GM23248 (cell line): ENCODE data around the gene CTSD. TPM values are rescaled to one million over a fixed set of nuclear protein-coding genes. Genes with fewer than 3 reads are reported as not detected.

Experiments
- DNase-seq: peaks from one replicate; pipeline ENCODE4 v3.0.0-alpha.2; 2015
- H2AFZ ChIP-seq: fragments of 200-600 bp; sonication (generic); 2 replicates; pipeline ENCODE4 v1.6.1; 2016; ENCODE audit warnings: antibody characterized with exemption
- H3F3A ChIP-seq: fragments of 200-600 bp; sonication (generic); 2 replicates; pipeline ENCODE4 v1.6.1; 2016; ENCODE audit warnings: mild to moderate bottlenecking, antibody characterized with exemption, mixed run types; ENCODE audit not compliant: insufficient read depth
- H3K27ac ChIP-seq: fragments of 200-600 bp; sonication (generic); 2 replicates; pipeline ENCODE4 v1.5.1; 2016; ENCODE audit warnings: mild to moderate bottlenecking
- H3K27me3 ChIP-seq: fragments of 200-600 bp; sonication (generic); replicated peaks from 2 replicates; pipeline ENCODE4 v1.6.1; 2016; ENCODE audit warnings: mild to moderate bottlenecking; ENCODE audit not compliant: insufficient read depth
- H3K36me3 ChIP-seq: fragments of 200-600 bp; sonication (generic); 2 replicates; pipeline ENCODE4 v1.6.1; 2016; ENCODE audit warnings: low read depth, mild to moderate bottlenecking
- H3K4me1 ChIP-seq: fragments of 200-600 bp; sonication (generic); 2 replicates; pipeline ENCODE4 v1.6.1; 2016; ENCODE audit warnings: mild to moderate bottlenecking; ENCODE audit not compliant: insufficient read depth
- H3K4me2 ChIP-seq: fragments of 200-600 bp; sonication (generic); one replicate; pipeline ENCODE4 v1.6.1; 2016; ENCODE audit warnings: mild to moderate bottlenecking; ENCODE audit not compliant: unreplicated experiment
- H3K4me3 ChIP-seq: fragments of 200-600 bp; sonication (generic); 2 replicates; pipeline ENCODE4 v1.5.1; 2016; ENCODE audit warnings: mild to moderate bottlenecking
- H3K79me2 ChIP-seq: fragments of 200-600 bp; sonication (generic); 2 replicates; pipeline ENCODE4 v1.6.1; 2016; ENCODE audit warnings: mild to moderate bottlenecking; ENCODE audit not compliant: insufficient read depth
- H3K9ac ChIP-seq: fragments of 200-600 bp; sonication (generic); 2 replicates; pipeline ENCODE4 v1.6.1; 2016; ENCODE audit warnings: mild to moderate bottlenecking
- H3K9me2 ChIP-seq: fragments of 200-600 bp; sonication (generic); 2 replicates; pipeline ENCODE4 v1.6.1; 2016; ENCODE audit warnings: mixed run types, mild to moderate bottlenecking, moderate library complexity; ENCODE audit not compliant: insufficient read depth
- H3K9me3 ChIP-seq: fragments of 200-600 bp; sonication (generic); one replicate; pipeline ENCODE4 v1.6.1; 2017; ENCODE audit warnings: low read depth
- H4K20me1 ChIP-seq: fragments of 200-600 bp; sonication (generic); 2 replicates; pipeline ENCODE4 v1.6.0; 2016; ENCODE audit not compliant: insufficient read depth
- EZH2 ChIP-seq: fragments of 200-600 bp; sonication (generic); IDR thresholded peaks from 2 replicates; pipeline ENCODE4 v1.6.1; 2018; ENCODE audit warnings: antibody characterized with exemption, mild to moderate bottlenecking; ENCODE audit not compliant: insufficient read depth, poor library complexity, severe bottlenecking
- EZH2phosphoT487 ChIP-seq: fragments of 200-600 bp; sonication (generic); IDR thresholded peaks from 2 replicates; pipeline ENCODE4 v1.6.1; 2018; ENCODE audit warnings: antibody characterized with exemption, moderate library complexity, mild to moderate bottlenecking, low read depth; ENCODE audit not compliant: insufficient read depth
- WGBS, 2 experiments: methylation state at CpG; one replicate each; pipeline ENCODE4 v1.1.6; 2015 to 2017; ENCODE audit warnings: low lambda C conversion rate in 2 of 2, low coverage in 1 of 2; ENCODE audit errors: missing lambda C conversion rate in 2 of 2; 5-methylcytosine and 5-hydroxymethylcytosine counted together
- in situ Hi-C: fragments of 300-500 bp; cut with MboI; formaldehyde crosslinking; loops from 2 replicates; pipeline ENCODE4 v1.15.0; 2020
- polyA plus RNA-seq: library from polyadenylated mRNA; unstranded; fragments of >200 nt; fragmentation: Nextera tagmentation; extraction: Ambion mirVana; gene quantifications from 2 replicates; pipeline ENCODE4 v1.2.1, GENCODE V29; 2016
- total RNA-seq: library from RNA; depleted of rRNA; stranded (reverse); fragments of >200 nt; shearing (Covaris generic); gene quantifications from 2 replicates; pipeline ENCODE4 v1.2.3, GENCODE V29; 2014

The CTSD gene
- total and polyA plus RNA-seq, 2 experiments from 2014 or later = 305 to 321 TPM

GRCh38 chr11:1784761-1785650, 21.3 kb upstream of the CTSD start:
- H3K9me3 ChIP-seq = no peaks in the 10 kb centered on the region
- H4K20me1 ChIP-seq = no peaks in the 10 kb centered on the region
- H3K4me1 ChIP-seq = no peaks in the 10 kb centered on the region
- H3K9ac ChIP-seq = no peak overlapping the region
- no peaks in the 10 kb centered on the region for H3K9me2 ChIP-seq
- TF ChIP-seq EZH2phosphoT487 (no peak), EZH2 (no peak)
- 62 to 72% methylated on average over 23 of the region's 23 CpGs for WGBS, 2 experiments
- H3K27me3 ChIP-seq = peaks cover 12% of the 10 kb centered on the region
- H3F3A ChIP-seq = no peaks in the 10 kb centered on the region
- H2AFZ ChIP-seq = no peak overlapping the region
- H3K79me2 ChIP-seq = no peaks in the 10 kb centered on the region
- in situ Hi-C loops = no loop called here
- H3K36me3 ChIP-seq = no peaks in the 10 kb centered on the region
- H3K4me3 ChIP-seq = no peak overlapping the region
- H3K27ac ChIP-seq = no peak overlapping the region
- no peak for DNase-seq
- no peak overlapping the region for H3K4me2 ChIP-seq

- Histone ChIP-seq H2AFZ (no peak overlapping the region), H3K27me3 (0 out of 2 replicates have a peak, but pooled peaks cover 3% of the 10 kb centered on the region), H3K27ac (no peak overlapping the region), H3K4me1 (no peaks in the 10 kb centered on the region), H3K9ac (no peak overlapping the region), H3K36me3 (no peaks in the 10 kb centered on the region), H3K9me2 (no peaks in the 10 kb centered on the region), H3K4me3 (no peak overlapping the region), H3F3A (no peaks in the 10 kb centered on the region), H3K9me3 (no peaks in the 10 kb centered on the region), H3K4me2 (no peak overlapping the region), H3K79me2 (no peaks in the 10 kb centered on the region), H4K20me1 (no peaks in the 10 kb centered on the region)
- WGBS, 2 experiments = 72 to 77% methylated on average over 19 to 24 of the region's 24 CpGs
- no peak for DNase-seq
- in situ Hi-C loops = no loop called here
- TF ChIP-seq EZH2phosphoT487 (no peak), EZH2 (no peak)
Observed at GRCh38 chr11:1783725-1784529, 20.2 kb upstream of the CTSD start.

GRCh38 chr11:1782831-1783724, 19.4 kb upstream of the CTSD start:
- in situ Hi-C loops = no loop called here
- Histone ChIP-seq H3K9me3 (no peaks in the 10 kb centered on the region), H3K4me3 (no peak overlapping the region), H3K9ac (no peak overlapping the region), H3F3A (no peaks in the 10 kb centered on the region), H3K4me2 (no peak overlapping the region), H3K27ac (no peak overlapping the region), H4K20me1 (no peaks in the 10 kb centered on the region), H3K36me3 (no peaks in the 10 kb centered on the region), H2AFZ (no peak overlapping the region), H3K9me2 (no peaks in the 10 kb centered on the region), H3K27me3 (no peaks in the 10 kb centered on the region), H3K4me1 (no peaks in the 10 kb centered on the region), H3K79me2 (no peaks in the 10 kb centered on the region)
- no peak for TF ChIP-seq EZH2
- TF ChIP-seq EZH2phosphoT487 = no peak
- 66 to 72% methylated on average over 20 of the region's 20 CpGs for WGBS, 2 experiments
- peak; percentile 17 for DNase-seq

- Histone ChIP-seq H3K9ac (no peak overlapping the region), H3K27me3 (no peaks in the 10 kb centered on the region), H3K27ac (no peak overlapping the region), H3K9me3 (no peaks in the 10 kb centered on the region), H3K79me2 (no peaks in the 10 kb centered on the region), H3K4me2 (no peak overlapping the region), H3F3A (no peaks in the 10 kb centered on the region), H4K20me1 (no peaks in the 10 kb centered on the region), H3K9me2 (no peaks in the 10 kb centered on the region), H3K4me1 (no peaks in the 10 kb centered on the region), H3K36me3 (no peaks in the 10 kb centered on the region), H3K4me3 (no peak overlapping the region), H2AFZ (no peak overlapping the region)
- in situ Hi-C loops = no loop called here
- no peak for DNase-seq
- WGBS, 2 experiments = 86 to 87% methylated on average over 12 to 13 of the region's 13 CpGs
- no peak for TF ChIP-seq EZH2phosphoT487
- no peak for TF ChIP-seq EZH2
Observed at GRCh38 chr11:1782031-1782590, 18.4 kb upstream of the CTSD start.
